T-helper 2 cell treated with Interferon-gamma antibody and Interleukin-4, amounts not matched to agents 100 ng/mL and 5 ng/mL, for 36 hours (primary cell): Measurements from ENCODE around the gene APPBP2. TPM values are rescaled to one million over a fixed set of nuclear protein-coding genes. Genes with fewer than 3 reads are reported as not detected.
"Not testable (repeated sequence)": the region's sequence is repeated elsewhere in the genome, so short reads cannot be mapped to it uniquely, and the experiment has no call there.

Experiments used
- intact Hi-C: fragments of 100-400 bp; cut with micrococcal nuclease; formaldehyde crosslinking; loops from one replicate; pipeline ENCODE4 v1.15.1; 2023
- total RNA-seq: library from RNA; stranded (reverse); gene quantifications from 2 replicates; pipeline ENCODE4 v1.2.3, GENCODE V29; 2022

The APPBP2 gene
- total RNA-seq, 1 donor from 2014 or later, result 30.2 TPM

GRCh38 chr17:60501589-60501988 is 24.5 kb downstream of the APPBP2 start:
- intact Hi-C loops, result no loop called here

DNA sequence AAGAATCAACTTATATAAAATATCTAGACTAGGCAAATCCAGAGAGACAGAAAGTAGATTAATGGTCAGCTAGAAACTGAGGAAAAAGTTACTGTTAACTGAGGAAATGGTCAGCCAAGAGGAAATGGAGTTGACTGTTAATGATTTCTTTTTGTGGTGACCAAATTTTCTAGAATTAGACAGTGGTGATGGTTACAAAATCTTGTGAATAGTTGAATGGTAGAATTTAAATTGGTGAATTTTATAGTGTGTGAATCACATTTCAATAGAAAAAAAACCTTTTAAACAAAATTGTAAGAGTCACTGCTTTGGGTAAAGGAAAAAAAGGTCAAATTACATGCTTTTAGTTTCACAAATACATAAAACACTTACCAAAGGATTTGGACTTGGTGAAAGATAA is 30.0 kb downstream of the APPBP2 start:
- intact Hi-C loops, result no loop called here

GRCh38 chr17:60495260-60495659 is 30.8 kb downstream of the APPBP2 start:
- intact Hi-C loops, result no loop called here

DNA sequence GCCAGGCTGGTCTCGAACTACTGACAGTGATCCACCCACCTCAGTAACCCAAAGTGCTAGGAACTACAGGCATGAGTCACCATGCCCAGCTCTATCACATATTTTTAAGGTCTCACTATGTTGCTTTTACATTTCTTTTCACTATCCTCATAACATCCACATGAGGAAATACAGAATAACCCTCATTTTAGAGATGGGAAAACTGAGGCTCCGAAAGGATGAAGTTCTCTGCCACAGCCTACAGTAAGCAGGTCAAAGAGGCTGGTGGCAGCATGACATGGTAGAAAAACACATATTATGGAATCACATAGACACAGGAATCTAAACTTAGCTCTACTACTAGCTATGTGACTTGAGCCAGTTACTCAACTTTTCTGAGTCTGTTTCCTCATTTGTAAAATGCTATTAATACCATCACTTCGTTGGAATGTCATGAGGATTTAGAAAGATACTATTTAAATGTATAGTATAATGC is 32.2 kb downstream of the APPBP2 start:
- intact Hi-C loops, result no loop called here

- intact Hi-C loops, result no loop called here
These were observed 34.3 kb downstream of the APPBP2 start for GRCh38 chr17:60491771-60492170.

DNA sequence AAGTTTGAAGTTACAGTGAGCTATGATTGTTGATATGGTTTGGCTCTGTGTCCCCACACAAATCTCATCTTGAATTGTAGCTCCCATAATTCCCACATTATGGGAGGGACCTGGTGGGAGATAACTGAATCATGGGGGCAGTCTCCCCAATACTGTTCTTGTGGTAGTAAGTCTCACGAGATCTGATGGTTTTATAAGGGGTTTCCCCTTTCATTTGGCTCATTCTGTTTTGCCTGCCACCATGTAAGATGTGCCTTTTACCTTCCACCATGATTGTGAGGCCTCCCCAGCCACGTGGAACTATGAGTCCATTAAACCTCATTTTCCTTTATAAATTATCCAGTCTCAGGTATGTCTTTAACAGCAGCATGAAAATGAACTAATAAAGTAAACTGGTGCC is 35.4 kb downstream of the APPBP2 start:
- intact Hi-C loops, result not testable (repeated sequence)

DNA sequence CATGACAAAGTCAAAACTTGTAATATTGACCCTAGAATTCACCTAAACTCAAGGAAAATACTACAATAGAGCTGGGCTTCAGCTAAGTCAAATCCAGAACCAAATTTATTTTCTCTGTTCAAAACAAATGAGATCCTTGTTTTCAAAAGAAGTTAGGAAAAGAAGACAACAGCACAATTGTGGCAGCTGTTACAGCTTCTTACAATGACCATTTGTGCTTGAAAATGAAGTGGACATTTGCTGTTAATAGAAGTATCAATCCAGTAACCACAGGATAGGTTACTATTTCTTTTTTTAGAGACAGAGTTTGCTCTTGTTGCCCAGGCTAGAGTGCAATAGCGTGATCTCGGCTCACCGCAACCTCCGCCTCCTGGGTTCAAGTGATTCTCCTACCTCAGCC is 44.4 kb downstream of the APPBP2 start:
- intact Hi-C loops, result no loop called here

GRCh38 chr17:60473788-60474187 is 52.3 kb downstream of the APPBP2 start:
- intact Hi-C loops, result no loop called here

DNA sequence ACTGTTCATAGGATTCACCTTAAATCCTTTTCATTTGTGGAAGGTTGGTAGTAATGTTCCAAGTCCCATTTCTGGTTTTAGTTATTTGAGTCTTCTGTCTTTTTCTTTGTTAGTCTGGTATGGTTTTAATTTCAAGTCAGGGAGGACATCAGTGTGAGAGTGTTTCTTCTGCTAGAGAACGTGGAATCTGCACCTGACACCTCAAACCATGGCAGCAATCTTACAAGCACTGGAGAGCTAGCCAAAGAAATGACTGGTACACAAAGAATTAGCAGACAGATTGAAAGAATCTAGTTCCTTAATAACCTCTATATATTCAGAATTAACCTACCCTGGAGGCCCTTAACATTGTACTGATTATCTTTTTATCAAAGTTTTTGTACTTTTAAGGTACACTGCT is 53.6 kb downstream of the APPBP2 start:
- intact Hi-C loops, result no loop called here

DNA sequence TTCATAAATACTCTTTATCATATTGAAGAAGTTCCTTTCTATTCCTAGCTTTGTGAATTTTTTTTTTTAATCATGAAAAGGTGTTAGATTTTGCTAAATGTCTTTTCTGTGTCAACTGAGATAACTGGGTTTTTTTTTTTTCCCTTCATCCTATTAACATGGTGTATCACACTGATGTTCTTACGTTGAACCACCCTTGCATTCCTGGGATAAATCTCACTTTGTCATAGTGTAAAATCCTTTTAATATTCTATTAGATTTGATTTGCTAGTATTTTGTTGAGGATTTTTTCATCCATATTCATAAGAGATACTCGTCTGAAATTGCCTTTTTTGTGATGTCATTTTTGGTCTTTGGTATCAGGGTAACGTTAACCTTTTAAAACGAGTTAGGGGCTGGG is 54.6 kb downstream of the APPBP2 start:
- intact Hi-C loops, result no loop called here

- intact Hi-C loops, result no loop called here
These were observed 57.7 kb downstream of the APPBP2 start for GRCh38 chr17:60468371-60468770.

DNA sequence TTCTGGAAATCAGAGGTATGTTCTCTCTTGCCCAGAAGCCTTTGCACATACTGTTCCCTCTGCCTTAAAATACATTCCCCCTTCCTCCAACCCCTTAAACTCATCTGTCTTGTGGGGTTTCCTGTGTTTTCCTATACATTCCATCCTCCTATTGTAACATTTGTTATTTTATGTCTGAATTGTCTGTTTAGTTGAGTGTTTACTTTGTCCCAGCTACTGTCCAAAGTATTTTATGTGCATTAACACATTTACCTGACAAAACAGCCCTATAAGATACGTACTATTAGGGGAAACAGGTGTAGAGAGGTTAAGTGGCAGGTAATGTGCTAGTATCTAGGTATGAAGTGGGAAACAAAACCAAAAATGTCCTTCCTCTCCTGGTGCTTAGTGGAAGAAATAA is 61.7 kb downstream of the APPBP2 start:
- intact Hi-C loops, result no loop called here

- intact Hi-C loops, result no loop called here
These were observed 62.7 kb downstream of the APPBP2 start for GRCh38 chr17:60463157-60463835.

GRCh38 chr17:60461584-60461983 is 64.5 kb downstream of the APPBP2 start:
- intact Hi-C loops, result no loop called here

DNA sequence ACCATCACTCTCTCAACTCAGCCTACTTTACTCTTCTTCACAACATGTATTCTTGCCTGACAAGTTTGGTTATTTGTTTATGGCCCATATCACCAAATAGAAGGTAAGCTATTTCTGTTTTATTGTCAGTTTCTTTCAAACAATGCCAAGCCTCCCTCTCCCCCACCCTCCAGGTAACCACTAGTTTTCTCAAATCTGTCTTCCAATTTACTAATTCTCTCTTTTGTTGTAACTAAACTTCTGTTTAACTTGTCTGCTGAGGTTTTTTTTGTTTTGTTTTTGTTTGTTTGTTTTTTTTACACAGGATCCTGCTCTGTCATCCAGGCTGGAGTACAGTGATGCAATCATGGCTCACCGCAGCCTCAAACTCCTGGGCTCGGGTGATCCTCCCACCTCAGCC is 68.9 kb downstream of the APPBP2 start:
- intact Hi-C loops, result no loop called here

DNA sequence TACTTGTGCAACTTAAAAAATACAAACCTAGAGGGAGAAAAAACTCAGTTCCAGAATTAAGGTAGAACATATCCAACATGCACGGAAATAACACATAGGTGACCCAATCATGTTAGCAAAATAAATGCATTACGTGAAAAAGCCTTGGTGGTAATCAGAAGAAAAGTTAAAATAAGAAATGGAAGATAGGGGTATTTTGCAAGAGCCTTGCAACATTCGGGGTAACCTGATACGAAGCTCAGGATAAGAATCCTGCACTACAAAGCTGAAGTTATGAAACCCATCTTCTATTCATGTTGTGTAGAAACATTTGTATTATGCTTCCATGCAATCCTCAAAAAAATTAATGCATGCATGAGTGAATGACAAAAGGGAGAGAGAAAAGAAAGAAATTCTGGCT is 70.7 kb downstream of the APPBP2 start:
- intact Hi-C loops, result no loop called here

GRCh38 chr17:60451965-60452364 is 74.1 kb downstream of the APPBP2 start:
- intact Hi-C loops, result no loop called here

DNA sequence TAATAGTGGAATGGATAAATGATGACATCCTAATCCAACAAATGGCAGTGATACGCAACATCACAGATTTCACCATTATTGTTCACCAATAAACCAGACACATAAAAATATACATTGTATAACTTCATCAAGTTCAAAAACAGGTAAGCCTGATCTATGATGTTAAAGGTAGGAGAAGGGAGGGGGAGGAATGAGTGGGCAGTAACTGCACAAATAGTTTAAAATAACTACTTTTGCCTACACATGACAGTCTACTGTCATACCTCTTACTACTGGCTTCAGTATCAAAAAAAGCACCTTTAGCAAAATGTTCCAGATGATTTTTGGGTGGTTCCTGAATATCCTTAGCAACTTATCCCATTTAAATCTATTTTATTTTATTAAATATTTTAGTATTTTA is 75.0 kb downstream of the APPBP2 start:
- intact Hi-C loops, result no loop called here

DNA sequence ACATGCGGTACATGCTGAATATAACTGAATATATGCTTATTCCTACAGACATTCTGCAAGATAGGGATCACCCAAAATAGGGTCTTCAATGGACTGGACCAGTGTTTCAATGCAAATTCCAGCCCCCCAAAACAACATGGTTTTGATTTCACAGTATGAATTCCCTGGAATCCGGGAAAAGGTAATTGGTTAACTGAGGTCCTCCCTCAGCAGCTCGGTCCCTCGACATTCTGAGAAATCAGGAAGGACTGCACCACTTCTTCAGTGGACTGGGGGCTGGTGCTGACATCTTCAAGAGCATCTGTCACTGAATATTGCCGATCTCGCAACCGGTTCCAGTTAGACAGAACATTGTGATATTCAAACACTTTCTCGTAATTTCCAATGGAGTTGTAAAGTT is 78.7 kb downstream of the APPBP2 start:
- intact Hi-C loops, result no loop called here

GRCh38 chr17:60445144-60445543 is 80.9 kb downstream of the APPBP2 start:
- intact Hi-C loops, result no loop called here

GRCh38 chr17:60443713-60444112 is 82.3 kb downstream of the APPBP2 start:
- intact Hi-C loops, result no loop called here

DNA sequence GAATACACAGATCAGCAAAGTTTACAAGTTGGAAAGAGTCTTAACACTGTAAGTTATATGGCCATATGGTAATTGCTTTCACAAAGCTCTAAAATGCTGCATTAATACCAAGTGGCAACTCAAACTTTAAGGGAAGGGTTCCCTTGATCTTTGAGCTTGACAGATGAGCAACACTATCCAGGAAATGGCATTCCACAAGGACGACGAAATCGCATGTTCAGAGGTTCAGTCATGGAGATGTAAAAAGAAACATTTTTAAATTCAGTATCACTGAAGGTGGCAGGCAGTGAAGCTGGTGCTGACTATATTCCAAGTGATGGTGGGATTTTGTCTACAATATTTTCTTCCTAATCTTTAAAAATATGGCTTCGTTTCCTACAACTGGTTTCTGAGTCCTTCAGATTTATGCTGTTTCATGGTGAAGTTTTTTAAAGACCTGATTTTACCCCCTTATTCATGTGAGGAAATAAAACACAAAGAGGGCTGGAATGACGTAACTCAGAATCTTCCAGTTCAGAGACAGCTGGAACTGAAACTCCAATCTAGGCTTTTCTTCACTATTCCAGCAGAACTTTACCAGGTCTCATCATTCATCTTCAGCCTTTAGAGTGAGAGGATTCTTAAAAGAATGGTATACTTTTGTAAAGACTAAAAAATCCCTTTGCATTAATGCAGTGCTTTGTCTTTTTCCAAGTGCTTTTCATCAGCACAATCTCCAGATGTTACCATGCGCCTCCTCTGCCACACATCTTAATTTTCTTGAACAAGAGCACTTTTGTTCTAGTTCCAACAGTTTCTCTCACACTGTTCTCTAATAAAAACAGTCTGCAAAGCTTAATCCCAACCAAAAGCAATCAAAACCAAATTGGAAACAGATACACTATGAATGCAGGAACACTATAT is 83.5 kb downstream of the APPBP2 start:
- intact Hi-C loops, result no loop called here

DNA sequence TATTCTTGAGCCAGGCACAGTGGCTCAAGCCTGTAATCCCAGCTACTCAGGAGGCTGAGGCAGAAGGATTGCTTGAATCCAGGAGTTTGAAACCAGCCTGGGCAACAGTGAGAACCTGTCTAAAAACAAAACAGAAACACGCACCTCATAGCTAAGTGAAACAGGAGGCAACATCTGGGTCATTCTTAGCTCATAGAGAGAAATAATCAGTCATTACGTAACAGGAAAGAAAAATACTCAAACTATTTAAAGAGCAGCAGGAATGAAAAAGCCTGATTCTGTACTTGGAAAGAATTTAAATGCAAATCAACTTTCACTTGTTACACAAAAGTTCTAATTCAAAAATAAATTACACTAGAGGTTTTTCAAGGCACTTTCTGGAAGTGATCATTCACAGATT is 86.5 kb downstream of the APPBP2 start:
- intact Hi-C loops, result loop anchor here (5.0 to 10.0 kb wide), 2 partner anchors 198 to 295 kb away; partner anchors contain the start of gene CA4
